GM12873 (cell line): ENCODE data around the gene CHMP2A.

Experiments used
- CTCF ChIP-seq: IDR thresholded peaks from 2 replicates; pipeline ENCODE4 v1.5.1; 2012; ENCODE audit warnings: low read depth, mild to moderate bottlenecking, moderate library complexity, low read length, control low read depth; ENCODE audit not compliant: insufficient read depth; ENCODE audit errors: missing control alignments

The CHMP2A gene

GRCh38 chr19:58515259-58515658, 39.6 kb downstream of the CHMP2A start:
- no peak for TF ChIP-seq CTCF

GRCh38 chr19:58514564-58515022, 40.3 kb downstream of the CHMP2A start:
- TF ChIP-seq CTCF: no peak

GRCh38 chr19:58513694-58514563, 41.0 kb downstream of the CHMP2A start:
- peak; percentile 94 for TF ChIP-seq CTCF

- TF ChIP-seq CTCF: no peak
Measured at GRCh38 chr19:58513213-58513693, 41.7 kb downstream of the CHMP2A start.

GRCh38 chr19:58511353-58512208, 43.3 kb downstream of the CHMP2A start, which contains the start of gene SLC27A5:
SLC27A5 (minus strand) TSS chr19:58511992; CDS start chr19:58511955, 37 bp downstream.
- TF ChIP-seq CTCF: no peak

GRCh38 chr19:58510084-58510862, 44.6 kb downstream of the CHMP2A start:
- no peak for TF ChIP-seq CTCF
